ENCODE data around the gene LAMB3. TPM values are rescaled to one million over a fixed set of nuclear protein-coding genes. Genes with fewer than 3 reads are reported as not detected.

The LAMB3 gene
- polyA plus RNA-seq, 1 donor (not counting 4 experiments of a cell fraction or from before 2014, with no cell fraction given) = 659 TPM

- no peak for TF ChIP-seq CTCF (optimal IDR thresholded peaks at IDR 0.05 in 1 of 3, IDR thresholded peaks at IDR 0.05 in 1 of 3, conservative IDR thresholded peaks at IDR 0.05 in 1 of 3; ENCODE audit: extremely low read depth in 1 of 3, insufficient read depth in 2 of 3, low read length in 3 of 3)
- TF ChIP-seq EZH2 (IDR thresholded peaks at IDR 0.05; ENCODE audit: low read length) = no peak
- no peaks in the 10 kb centered on the region for H3K9me1 ChIP-seq (ENCODE audit: control insufficient read depth, extremely low read depth, insufficient read depth, low read length)
- no peaks in the 10 kb centered on the region for H4K20me1 ChIP-seq (ENCODE audit: control insufficient read depth, extremely low read depth, insufficient read depth, low read length)
- DNase-seq (ENCODE audit: low read depth, low spot score) = no peak
- peak overlapping the region; percentile 52 for H3K4me2 ChIP-seq (ENCODE audit: control insufficient read depth, extremely low read depth, insufficient read depth, low read depth, low read length)
- H3K79me2 ChIP-seq (ENCODE audit: control insufficient read depth, insufficient read depth, low read length) = no peaks in the 10 kb centered on the region
- H2AFZ ChIP-seq (ENCODE audit: control insufficient read depth, low read length) = no peak overlapping the region
- H3K4me3 ChIP-seq (ENCODE audit: control insufficient read depth in 2 of 3, extremely low read depth in 1 of 3, insufficient read depth in 2 of 3, low read depth in 1 of 3, low read length in 3 of 3) = no peak overlapping the region
- peaks cover 38% of the 10 kb centered on the region for H3K4me1 ChIP-seq (ENCODE audit: control insufficient read depth, extremely low read depth, insufficient read depth, low read length)
- dilution Hi-C loops (cut with MboI; ENCODE audit: extremely low pct_ligation_motif_present, low sequenced_read_pairs) = no loop called here
- FAIRE-seq = peak; percentile 69
- no peak overlapping the region for H3K9ac ChIP-seq (ENCODE audit: control insufficient read depth, extremely low read depth, insufficient read depth, low read length)
- H3K36me3 ChIP-seq (ENCODE audit: control insufficient read depth in 2 of 2, extremely low read depth in 1 of 2, insufficient read depth in 2 of 2, low read length in 2 of 2) = no peaks in the 10 kb centered on the region
- H3K9me3 ChIP-seq (ENCODE audit: control insufficient read depth, low read depth, low read length) = no peaks in the 10 kb centered on the region
- H3K27ac ChIP-seq (ENCODE audit: control insufficient read depth, insufficient read depth, low read length) = no peak overlapping the region
- H3K27me3 ChIP-seq (ENCODE audit: control insufficient read depth, extremely low read depth, insufficient read depth, low read length) = peaks cover 2% of the 10 kb centered on the region
Observed at GRCh38 chr1:209670441-209671082, 18.3 kb upstream of the LAMB3 start.

GRCh38 chr1:209667708-209668107, 15.5 kb upstream of the LAMB3 start:
- DNase-seq (ENCODE audit: low read depth, low spot score) (no peak), FAIRE-seq (no peak)
- H3K4me2 ChIP-seq (ENCODE audit: control insufficient read depth, extremely low read depth, insufficient read depth, low read depth, low read length) = no peak overlapping the region
- no peak overlapping the region for H3K9ac ChIP-seq (ENCODE audit: control insufficient read depth, extremely low read depth, insufficient read depth, low read length)
- no peak overlapping the region for H2AFZ ChIP-seq (ENCODE audit: control insufficient read depth, low read length)
- no peak overlapping the region for H3K4me3 ChIP-seq (ENCODE audit: control insufficient read depth in 2 of 3, extremely low read depth in 1 of 3, insufficient read depth in 2 of 3, low read depth in 1 of 3, low read length in 3 of 3)
- H3K27ac ChIP-seq (ENCODE audit: control insufficient read depth, insufficient read depth, low read length) = no peak overlapping the region
- H4K20me1 ChIP-seq (ENCODE audit: control insufficient read depth, extremely low read depth, insufficient read depth, low read length) = no peaks in the 10 kb centered on the region
- H3K9me3 ChIP-seq (ENCODE audit: control insufficient read depth, low read depth, low read length) = no peaks in the 10 kb centered on the region
- H3K9me1 ChIP-seq (ENCODE audit: control insufficient read depth, extremely low read depth, insufficient read depth, low read length) = no peaks in the 10 kb centered on the region
- H3K36me3 ChIP-seq (ENCODE audit: control insufficient read depth in 2 of 2, extremely low read depth in 1 of 2, insufficient read depth in 2 of 2, low read length in 2 of 2) = no peaks in the 10 kb centered on the region
- H3K27me3 ChIP-seq (ENCODE audit: control insufficient read depth, extremely low read depth, insufficient read depth, low read length) = no peaks in the 10 kb centered on the region
- no peak for TF ChIP-seq CTCF (optimal IDR thresholded peaks at IDR 0.05 in 1 of 3, IDR thresholded peaks at IDR 0.05 in 1 of 3, conservative IDR thresholded peaks at IDR 0.05 in 1 of 3; ENCODE audit: extremely low read depth in 1 of 3, insufficient read depth in 2 of 3, low read length in 3 of 3)
- no peak for TF ChIP-seq EZH2 (IDR thresholded peaks at IDR 0.05; ENCODE audit: low read length)
- no peaks in the 10 kb centered on the region for H3K79me2 ChIP-seq (ENCODE audit: control insufficient read depth, insufficient read depth, low read length)
- H3K4me1 ChIP-seq (ENCODE audit: control insufficient read depth, extremely low read depth, insufficient read depth, low read length) = peaks cover 14% of the 10 kb centered on the region
- dilution Hi-C loops (cut with MboI; ENCODE audit: extremely low pct_ligation_motif_present, low sequenced_read_pairs) = no loop called here

All from keratinocyte (primary cell).